Colon (tissue), 2 donors: Measurements from ENCODE around the gene AMPH.
"Not testable (repeated sequence)": the region's sequence is repeated elsewhere in the genome, so short reads cannot be mapped to it uniquely, and the experiment has no call there.

Experiments
- FAIRE-seq: peaks from 2 replicates; lab custom pipeline; 2012; peaks lifted over from hg19 to GRCh38; lab: Jason Lieb, UNC
- donor health status: control.
- donor health status: control.

Gene AMPH

GRCh38 chr7:38461887-38462286 lies 169.3 kb downstream of the AMPH start:
- FAIRE-seq: no peak

- no peak for FAIRE-seq
These were observed 177.3 kb downstream of the AMPH start for GRCh38 chr7:38453826-38454225.

DNA sequence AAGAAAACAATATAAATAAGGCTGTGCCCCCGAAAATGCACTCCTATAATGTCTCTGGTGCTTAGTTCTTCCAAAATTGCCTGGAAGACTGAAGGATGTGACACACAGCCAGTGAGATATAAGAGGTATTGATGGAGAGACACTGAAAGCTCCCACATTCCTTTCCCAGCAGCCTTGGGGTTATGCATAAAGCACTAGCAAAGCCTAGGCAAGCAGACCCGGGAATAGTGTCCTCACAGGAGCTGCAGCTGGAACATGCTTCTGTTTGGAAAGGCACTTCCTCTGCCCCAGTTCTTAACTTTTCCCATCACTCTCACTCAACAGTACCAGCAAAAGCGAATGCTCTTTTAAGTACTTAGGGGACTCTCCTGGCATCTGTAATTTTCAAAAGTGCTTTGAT lies 178.0 kb downstream of the AMPH start:
- FAIRE-seq: no peak

DNA sequence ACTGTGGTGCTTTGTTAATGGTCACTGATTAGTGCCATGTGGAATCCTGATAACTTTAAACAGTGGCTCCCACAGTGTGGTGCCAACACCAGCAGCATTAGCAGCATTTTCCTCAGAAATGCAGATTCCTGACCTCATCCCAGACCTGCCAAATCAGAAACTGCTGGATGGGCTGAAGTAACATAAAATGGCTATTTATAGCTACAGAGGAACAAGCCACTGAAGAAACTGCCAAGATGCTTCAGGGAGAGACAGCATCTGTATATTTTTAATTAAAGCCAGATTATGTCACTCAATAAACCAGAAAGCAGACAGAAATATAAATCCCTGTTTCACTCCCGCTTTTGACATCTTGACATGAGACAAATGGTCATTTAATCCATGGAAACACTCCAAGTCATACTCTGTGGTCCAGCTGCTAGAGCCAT lies 178.5 kb downstream of the AMPH start:
- FAIRE-seq: no peak

- FAIRE-seq: no peak
These were observed 179.3 kb downstream of the AMPH start for GRCh38 chr7:38451840-38452239.

GRCh38 chr7:38448584-38449234 lies 182.5 kb downstream of the AMPH start:
- FAIRE-seq: no peak

GRCh38 chr7:38448054-38448453 lies 183.1 kb downstream of the AMPH start:
- FAIRE-seq: no peak

DNA sequence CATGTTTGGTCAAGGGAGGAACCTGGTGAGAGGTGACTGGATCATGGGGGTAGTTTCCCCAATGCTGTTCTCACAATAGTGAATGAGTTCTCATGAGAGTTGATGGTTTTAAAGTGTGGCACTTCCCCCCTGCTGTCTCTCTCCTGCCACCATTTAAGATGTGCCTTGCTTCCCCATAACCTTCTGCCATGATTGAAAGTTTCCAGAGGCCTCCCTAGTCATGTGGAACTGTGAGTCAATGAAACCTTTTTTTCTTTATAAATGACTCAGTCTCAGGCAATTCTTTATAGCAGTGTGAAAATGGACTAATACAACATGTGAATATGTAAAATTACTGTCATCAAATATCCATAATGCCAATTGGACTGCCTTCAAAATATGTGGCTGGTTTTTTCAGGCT lies 192.2 kb downstream of the AMPH start:
- FAIRE-seq: no peak

- no peak for FAIRE-seq
These were observed 198.5 kb downstream of the AMPH start for GRCh38 chr7:38432671-38433070.

- no peak for FAIRE-seq
These were observed 199.1 kb downstream of the AMPH start for GRCh38 chr7:38432080-38432479.

DNA sequence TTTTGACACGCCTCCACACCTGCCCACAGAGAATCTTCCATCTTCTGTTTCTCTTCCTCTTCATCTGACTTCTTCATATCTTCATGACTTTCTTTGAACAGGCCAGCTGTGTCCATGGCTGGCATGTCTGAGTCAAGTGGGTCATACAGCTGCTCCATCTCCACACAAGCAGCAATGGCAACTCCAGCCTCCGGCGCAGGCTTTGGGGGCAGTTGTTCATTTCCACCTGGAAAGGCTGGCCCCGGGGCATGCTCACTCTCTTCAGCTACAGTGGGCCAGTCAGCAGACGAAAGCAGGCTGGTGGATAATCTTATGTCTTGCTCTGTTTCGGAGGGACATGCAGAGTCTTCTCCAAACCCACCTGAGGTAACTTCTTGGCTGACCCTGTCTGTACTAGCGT lies 202.1 kb downstream of the AMPH start:
- FAIRE-seq: no peak

GRCh38 chr7:38428041-38428440 lies 203.1 kb downstream of the AMPH start:
- no peak for FAIRE-seq

GRCh38 chr7:38427279-38427955 lies 203.8 kb downstream of the AMPH start:
- no peak for FAIRE-seq

DNA sequence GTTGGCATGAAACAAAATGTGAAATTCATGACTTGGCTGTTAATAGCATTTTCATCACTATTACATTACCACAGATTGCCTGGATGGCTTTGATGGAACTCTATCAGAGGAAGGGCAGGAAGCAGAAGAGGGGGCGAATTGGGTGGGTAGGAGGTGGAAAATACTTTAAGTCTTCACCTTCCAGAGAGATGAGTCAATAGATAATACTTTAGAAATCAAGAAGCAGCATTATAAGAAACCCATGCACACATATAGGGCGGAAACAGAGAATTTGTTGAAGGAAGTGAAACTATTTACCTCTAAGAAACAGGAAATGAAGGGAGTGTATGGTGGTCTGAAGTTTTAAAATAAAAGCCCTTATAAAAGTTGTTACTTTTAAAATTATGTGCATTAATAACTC lies 205.7 kb downstream of the AMPH start:
- FAIRE-seq: no peak

GRCh38 chr7:38424750-38425463 lies 206.3 kb downstream of the AMPH start:
- no peak for FAIRE-seq

DNA sequence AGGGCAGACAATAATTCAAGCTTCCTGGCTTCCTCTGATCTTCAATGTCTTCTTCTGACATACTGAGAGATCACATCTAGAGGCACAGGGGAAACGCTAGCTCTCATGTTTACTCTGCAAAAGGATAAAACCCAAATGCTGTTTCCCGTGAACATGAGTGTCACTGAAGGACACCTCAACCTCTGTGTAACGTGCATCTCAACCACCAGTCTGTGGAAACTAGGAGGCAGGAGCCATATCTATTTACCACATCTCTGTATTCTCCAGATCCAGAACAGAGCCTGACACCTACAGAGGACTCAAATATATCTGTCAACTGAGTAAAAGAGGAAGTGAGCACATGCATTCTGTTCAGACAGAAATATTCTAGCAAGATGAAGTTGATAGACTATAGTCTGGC lies 217.4 kb downstream of the AMPH start:
- FAIRE-seq: no peak

DNA sequence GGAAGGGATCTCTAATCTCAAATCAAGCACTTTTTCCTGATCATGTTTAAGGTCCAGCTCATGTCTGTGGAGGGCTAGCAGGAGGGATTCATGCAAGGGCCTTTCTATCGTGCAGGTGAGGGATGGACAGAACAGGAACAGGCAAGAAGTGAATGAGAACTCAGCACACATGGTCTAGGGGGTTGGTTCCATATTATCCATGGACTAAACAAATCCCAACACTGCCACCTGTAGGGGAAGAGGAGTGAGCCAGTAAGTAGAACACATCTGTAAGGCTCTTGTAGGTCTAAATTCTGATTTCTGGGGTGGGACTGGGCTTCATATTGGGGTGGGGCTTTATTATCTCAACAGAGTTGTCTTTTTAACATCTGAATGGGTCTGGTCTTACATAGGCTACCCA lies 219.8 kb downstream of the AMPH start:
- FAIRE-seq: no peak

GRCh38 chr7:38410056-38410455 lies 221.1 kb downstream of the AMPH start:
- FAIRE-seq: no peak

GRCh38 chr7:38409531-38409930 lies 221.6 kb downstream of the AMPH start:
- FAIRE-seq: no peak

DNA sequence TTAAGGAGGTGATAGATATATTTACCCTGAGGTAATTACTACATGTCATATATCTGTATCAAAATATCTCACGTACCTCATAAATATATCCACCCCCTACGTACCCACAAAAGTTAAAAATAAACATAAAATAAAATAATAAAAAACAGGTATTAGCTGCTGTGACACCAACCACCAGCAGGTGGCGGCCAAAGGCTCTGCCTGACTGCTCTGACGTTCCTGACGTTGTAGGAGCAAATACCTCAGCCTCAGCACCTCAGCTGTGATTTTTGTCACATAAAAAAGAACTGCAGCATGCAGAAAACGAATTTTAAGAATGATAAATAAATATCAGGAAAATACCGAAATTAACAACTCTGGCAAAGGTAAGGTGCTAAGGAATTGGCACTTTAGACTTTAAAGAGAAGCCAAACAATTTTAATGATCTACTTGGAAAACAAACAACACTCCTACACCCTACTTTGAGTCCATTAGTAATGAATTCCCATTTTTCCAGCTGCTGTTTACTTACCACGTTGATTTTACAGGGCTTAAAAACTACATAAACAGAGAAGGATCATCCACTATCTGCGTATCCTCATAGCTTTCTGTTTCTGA lies 232.3 kb downstream of the AMPH start:
- peak; percentile 79 for FAIRE-seq

GRCh38 chr7:38396852-38397251 lies 234.3 kb downstream of the AMPH start:
- no peak for FAIRE-seq

DNA sequence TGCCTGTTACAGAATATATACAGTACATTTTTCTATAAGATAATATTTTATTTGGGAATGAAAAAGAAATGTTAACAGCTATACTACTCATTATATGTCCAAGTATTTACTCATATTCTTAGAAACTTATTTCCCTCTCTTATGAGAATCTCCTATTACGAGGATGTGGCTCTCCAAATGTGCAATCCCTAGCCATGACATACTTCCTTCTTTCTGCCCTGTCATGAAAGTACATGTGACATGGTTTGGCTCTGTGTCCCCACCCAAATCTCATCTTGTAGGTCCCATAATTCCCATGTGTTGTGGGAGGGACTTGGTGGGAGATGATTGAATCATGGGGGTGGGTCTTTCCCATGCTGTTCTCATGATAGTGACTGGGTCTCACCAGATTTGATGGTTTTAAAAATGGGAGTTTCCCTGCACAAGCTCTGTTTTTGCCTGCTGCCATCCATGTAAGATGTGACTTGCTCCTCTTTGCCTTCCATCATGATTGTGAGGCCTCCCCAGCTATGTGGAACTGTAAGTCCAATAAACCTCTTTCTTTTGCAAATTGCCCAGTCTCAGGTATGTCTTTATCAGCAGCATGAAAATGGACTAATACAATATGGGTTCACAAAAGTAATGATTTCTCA lies 235.1 kb downstream of the AMPH start:
- FAIRE-seq: not testable (repeated sequence)

- FAIRE-seq: no peak
These were observed 236.5 kb downstream of the AMPH start for GRCh38 chr7:38394660-38395059.
